ENCODE data around the gene PIP5K1B. TPM values are rescaled to one million over a fixed set of nuclear protein-coding genes. Genes with fewer than 3 reads are reported as not detected.

PIP5K1B gene
- total RNA-seq, 2 donors from 2014 or later, result 18.4 to 44.8 TPM

- Histone ChIP-seq H3K27me3 (no peaks in the 10 kb centered on the region), H3K4me3 (no peak overlapping the region), H3K9me3 (no peaks in the 10 kb centered on the region), H3K36me3 (peaks cover 18% of the 10 kb centered on the region), H3K27ac (no peak overlapping the region), H3K4me1 (no peaks in the 10 kb centered on the region)
- no peak for TF ChIP-seq CTCF (IDR thresholded peaks at IDR 0.05)
- no peak for DNase-seq (ENCODE audit: low spot score)
Measured at GRCh38 chr9:68969538-68969937, 264.5 kb downstream of the PIP5K1B start.

GRCh38 chr9:68970151-68970550, 265.1 kb downstream of the PIP5K1B start:
- Histone ChIP-seq H3K27me3 (no peaks in the 10 kb centered on the region), H3K9me3 (no peaks in the 10 kb centered on the region), H3K4me1 (no peaks in the 10 kb centered on the region), H3K36me3 (peaks cover 18% of the 10 kb centered on the region), H3K27ac (no peak overlapping the region), H3K4me3 (no peak overlapping the region)
- TF ChIP-seq CTCF (IDR thresholded peaks at IDR 0.05), result no peak
- no peak for DNase-seq (ENCODE audit: low spot score)

- no peaks in the 10 kb centered on the region for H3K27me3 ChIP-seq
- peak overlapping the region; percentile 45 to 52 for H3K4me3 ChIP-seq
- no peak for DNase-seq (ENCODE audit: low spot score)
- H3K9me3 ChIP-seq, result no peaks in the 10 kb centered on the region
- peak overlapping the region; percentile 70 to 76 for H3K27ac ChIP-seq
- no peak for TF ChIP-seq CTCF (IDR thresholded peaks at IDR 0.05)
- peaks cover 0 to under 1% of the 10 kb centered on the region in 2 donors for H3K4me1 ChIP-seq
- H3K36me3 ChIP-seq, result peaks cover 18% of the 10 kb centered on the region
Measured at GRCh38 chr9:68973619-68974018, 268.6 kb downstream of the PIP5K1B start.

- H3K4me1 ChIP-seq, result peaks cover 0 to 9% of the 10 kb centered on the region in 2 donors
- no peaks in the 10 kb centered on the region for H3K9me3 ChIP-seq
- peak overlapping the region; percentile 70 to 76 for H3K27ac ChIP-seq
- peaks cover 18% of the 10 kb centered on the region for H3K36me3 ChIP-seq
- no peak for TF ChIP-seq CTCF (IDR thresholded peaks at IDR 0.05)
- no peaks in the 10 kb centered on the region for H3K27me3 ChIP-seq
- no peak for DNase-seq (ENCODE audit: low spot score)
- H3K4me3 ChIP-seq, result peak overlapping the region; percentile 45 to 52
Measured at GRCh38 chr9:68974431-68974830, 269.4 kb downstream of the PIP5K1B start.

- peak overlapping the region; percentile 70 to 76 for H3K27ac ChIP-seq
- DNase-seq (ENCODE audit: low spot score), result no peak
- H3K4me3 ChIP-seq, result peak overlapping the region; percentile 45 to 52
- no peaks in the 10 kb centered on the region for H3K9me3 ChIP-seq
- TF ChIP-seq CTCF (IDR thresholded peaks at IDR 0.05), result no peak
- no peaks in the 10 kb centered on the region for H3K27me3 ChIP-seq
- H3K4me1 ChIP-seq, result peaks cover 0 to 13% of the 10 kb centered on the region in 2 donors
- peaks cover 14% of the 10 kb centered on the region for H3K36me3 ChIP-seq
Measured at GRCh38 chr9:68974901-68975300, 269.9 kb downstream of the PIP5K1B start.

GRCh38 chr9:68975365-68976043, 270.5 kb downstream of the PIP5K1B start:
- peaks cover 14% of the 10 kb centered on the region for H3K36me3 ChIP-seq
- H3K4me1 ChIP-seq, result peaks cover 0 to 19% of the 10 kb centered on the region in 2 donors
- peak overlapping the region; percentile 70 to 76 for H3K27ac ChIP-seq
- DNase-seq (ENCODE audit: low spot score), result no peak
- H3K27me3 ChIP-seq, result no peaks in the 10 kb centered on the region
- H3K4me3 ChIP-seq, result peak overlapping the region; percentile 45 to 52
- no peak for TF ChIP-seq CTCF (IDR thresholded peaks at IDR 0.05)
- no peaks in the 10 kb centered on the region for H3K9me3 ChIP-seq
